T-helper 1 cell (primary cell): ENCODE data around the gene BOLA1.
A peak's percentile ranks its signal among the peaks of the same experiment; 100 is the strongest.
"Not testable (repeated sequence)": the region's sequence is repeated elsewhere in the genome, so short reads cannot be mapped to it uniquely, and the experiment has no call there.

Source experiments
- DNase-seq, 5 donors: peaks; one replicate each; pipeline ENCODE4 v3.0.0-alpha.2; 2012 to 2020
- total RNA-seq, 4 donors: gene quantifications; one replicate each; lab custom pipeline; 2026; lab: John Stamatoyannopoulos, UW

BOLA1 gene
- 1.3 to 10.0 (median 5.2) reads per million in 4 donors for total RNA-seq

- DNase-seq = peak; percentile 48 to 85 (median 71)
Measured at GRCh38 chr1:149899460-149900284, at the start of gene BOLA1. BOLA1 (plus strand) TSS chr1:149899568; CDS start chr1:149900060, 492 bp downstream.

GRCh38 chr1:149849947-149850360 lies 49.4 kb upstream of the BOLA1 start:
- peak in 1 of 5 donors; percentile 39 for DNase-seq

GRCh38 chr1:149850732-149851345 lies 48.5 kb upstream of the BOLA1 start:
- not testable (repeated sequence) for DNase-seq

- not testable (repeated sequence) for DNase-seq
Measured at GRCh38 chr1:149851585-149852213, 47.7 kb upstream of the BOLA1 start.

GRCh38 chr1:149852263-149852662 lies 47.1 kb upstream of the BOLA1 start:
- DNase-seq = not testable (repeated sequence)

GRCh38 chr1:149860271-149860670 lies 39.1 kb upstream of the BOLA1 start:
- not testable (repeated sequence) for DNase-seq

GRCh38 chr1:149860684-149861496 lies 38.5 kb upstream of the BOLA1 start:
- DNase-seq = not testable (repeated sequence)

GRCh38 chr1:149861497-149862054 lies 37.8 kb upstream of the BOLA1 start:
- DNase-seq = not testable (repeated sequence)

- DNase-seq = not testable (repeated sequence)
Measured at GRCh38 chr1:149866887-149867286, 32.5 kb upstream of the BOLA1 start.

- not testable (repeated sequence) for DNase-seq
Measured at GRCh38 chr1:149873060-149873459, 26.3 kb upstream of the BOLA1 start.

- no peak for DNase-seq
Measured at GRCh38 chr1:149877211-149877946, 22.0 kb upstream of the BOLA1 start.

GRCh38 chr1:149879556-149879955 lies 19.8 kb upstream of the BOLA1 start:
- DNase-seq = peak in 1 of 5 donors; percentile 23

GRCh38 chr1:149881876-149882275 lies 17.5 kb upstream of the BOLA1 start:
- DNase-seq = no peak

- no peak for DNase-seq
Measured at GRCh38 chr1:149883598-149884247, 15.6 kb upstream of the BOLA1 start.

- DNase-seq = peak in 1 of 5 donors; percentile 61
Measured at GRCh38 chr1:149884433-149885338, 14.7 kb upstream of the BOLA1 start.

GRCh38 chr1:149885339-149886120 lies 13.8 kb upstream of the BOLA1 start:
- DNase-seq = peak in 4 of 5 donors; percentile 48 to 87 (median 58)

GRCh38 chr1:149886121-149886395 lies 13.3 kb upstream of the BOLA1 start:
- not testable (repeated sequence) for DNase-seq

- DNase-seq = peak; percentile 70 to 99 (median 85)
Measured at GRCh38 chr1:149886396-149887195, 12.8 kb upstream of the BOLA1 start.
